GM10248 (cell line): ENCODE results near the gene B4GALNT3.

ENCODE experiments used
- CTCF ChIA-PET: fragments of 300-600 bp; sonication (Branson Sonifier 250); formaldehyde crosslinking; extraction: SDS; loops from one replicate; lab custom pipeline; 2021; ENCODE audit warnings: antibody characterized with exemption; lab: Yijun Ruan, JAX
- POLR2A ChIA-PET: fragments of 350-650 bp; sonication (Branson Sonifier 250); formaldehyde crosslinking; extraction: SDS; loops from one replicate; lab custom pipeline; 2020; ENCODE audit warnings: antibody characterized with exemption; lab: Yijun Ruan, JAX
- DNase-seq: peaks from one replicate; pipeline ENCODE4 v3.0.0; 2012; ENCODE audit errors: extremely low spot score
- TF ChIP-seq, protein P1 (sequence below): IDR thresholded peaks from 2 replicates; pipeline ENCODE4 v1.5.1; 2012; ENCODE audit warnings: mild to moderate bottlenecking, low read depth; ENCODE audit errors: extremely low read depth, missing control alignments, control extremely low read depth

The B4GALNT3 gene

DNA sequence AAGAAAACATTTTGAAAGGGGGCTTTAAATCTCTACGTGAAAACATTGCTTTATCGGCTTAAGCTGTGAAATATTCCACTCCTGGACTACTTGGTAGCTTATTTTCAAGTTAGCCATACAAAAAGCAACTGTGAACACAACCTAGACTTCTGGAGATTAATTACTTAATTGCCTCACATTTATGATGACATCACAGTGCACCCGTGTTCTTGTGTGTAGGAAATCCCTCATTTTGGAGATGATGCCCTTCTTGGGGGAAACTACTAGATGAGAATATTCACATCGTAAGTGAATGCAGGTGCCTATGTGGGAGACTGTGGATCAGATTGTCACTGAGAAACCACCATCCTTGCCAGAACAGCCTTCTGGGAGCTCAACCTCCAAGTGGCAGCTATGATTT, 10.5 kb upstream of the B4GALNT3 start:
- DNase-seq = no peak
- ChIA-PET POLR2A (no interaction called here), CTCF (interaction anchor here (1.2 to 11.9 kb wide), 5 partner anchors 9 to 500 kb away, joined by 3 to 144 read pairs (median 8); partner anchors contain the start of gene RAD52)
- TF ChIP-seq, protein P1, sequence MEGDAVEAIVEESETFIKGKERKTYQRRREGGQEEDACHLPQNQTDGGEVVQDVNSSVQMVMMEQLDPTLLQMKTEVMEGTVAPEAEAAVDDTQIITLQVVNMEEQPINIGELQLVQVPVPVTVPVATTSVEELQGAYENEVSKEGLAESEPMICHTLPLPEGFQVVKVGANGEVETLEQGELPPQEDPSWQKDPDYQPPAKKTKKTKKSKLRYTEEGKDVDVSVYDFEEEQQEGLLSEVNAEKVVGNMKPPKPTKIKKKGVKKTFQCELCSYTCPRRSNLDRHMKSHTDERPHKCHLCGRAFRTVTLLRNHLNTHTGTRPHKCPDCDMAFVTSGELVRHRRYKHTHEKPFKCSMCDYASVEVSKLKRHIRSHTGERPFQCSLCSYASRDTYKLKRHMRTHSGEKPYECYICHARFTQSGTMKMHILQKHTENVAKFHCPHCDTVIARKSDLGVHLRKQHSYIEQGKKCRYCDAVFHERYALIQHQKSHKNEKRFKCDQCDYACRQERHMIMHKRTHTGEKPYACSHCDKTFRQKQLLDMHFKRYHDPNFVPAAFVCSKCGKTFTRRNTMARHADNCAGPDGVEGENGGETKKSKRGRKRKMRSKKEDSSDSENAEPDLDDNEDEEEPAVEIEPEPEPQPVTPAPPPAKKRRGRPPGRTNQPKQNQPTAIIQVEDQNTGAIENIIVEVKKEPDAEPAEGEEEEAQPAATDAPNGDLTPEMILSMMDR = no peak

DNA sequence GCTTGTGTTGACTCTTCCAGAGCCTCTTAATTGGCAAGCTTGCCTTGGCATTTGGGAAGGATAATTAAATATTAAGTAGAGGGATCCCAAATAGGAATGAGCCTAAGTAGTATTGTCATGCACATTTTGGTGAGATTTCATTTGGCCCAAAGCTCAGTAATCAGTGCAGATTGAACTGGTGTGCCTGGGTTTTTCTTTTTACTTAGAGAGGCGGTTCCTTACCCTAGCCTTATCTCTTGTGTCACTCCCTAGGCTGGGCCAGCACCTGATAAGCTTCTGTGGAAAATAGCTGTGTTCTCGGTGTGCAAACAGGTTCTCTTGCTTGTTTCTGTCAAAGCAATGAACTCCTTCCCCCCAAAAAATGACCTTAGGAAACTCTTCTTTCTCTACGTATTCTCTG, 9.3 kb upstream of the B4GALNT3 start:
- CTCF ChIA-PET = interaction anchor here (1.1 to 11.9 kb wide), 3 partner anchors 9 to 97 kb away, joined by 3 to 144 read pairs (median 132); no protein-coding TSS in a partner anchor
- TF ChIP-seq, protein P1 = no peak
- no peak for DNase-seq
- POLR2A ChIA-PET = no interaction called here

DNA sequence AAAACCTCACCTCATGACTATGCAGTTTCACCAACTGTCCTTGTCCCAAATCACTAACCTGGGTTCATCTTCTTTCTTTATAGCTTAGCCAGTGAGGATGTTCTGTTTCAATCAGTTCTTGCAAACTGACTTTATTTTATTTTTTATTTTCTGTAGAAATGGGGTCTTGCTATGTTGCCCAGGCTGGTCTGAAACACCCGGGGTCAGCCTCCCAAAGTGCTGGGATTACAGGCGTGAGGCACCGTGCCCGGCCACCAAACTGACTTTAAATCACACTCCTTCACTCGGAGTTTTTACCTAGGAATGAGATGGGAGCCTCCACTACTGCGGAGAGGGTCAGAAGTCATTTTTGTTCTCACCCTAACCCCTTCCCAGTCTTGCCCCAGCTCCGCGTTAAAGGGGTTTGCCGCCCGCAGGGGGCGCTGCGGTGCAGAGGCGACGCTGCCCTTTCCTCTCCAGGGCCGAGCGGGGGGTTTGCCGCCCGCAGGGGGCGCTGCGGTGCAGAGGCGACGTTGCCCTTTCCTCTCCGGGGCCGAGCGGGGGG, 7.0 kb upstream of the B4GALNT3 start:
- CTCF ChIA-PET = interaction anchor here (0.6 to 11.9 kb wide), 52 partner anchors 11 to 1235 kb away, joined by 3 to 144 read pairs (median 5); partner anchors contain the start of genes CCDC77 and RAD52
- POLR2A ChIA-PET = no interaction called here
- peak; percentile 71 for DNase-seq
- TF ChIP-seq, protein P1 = peak; percentile 46

DNA sequence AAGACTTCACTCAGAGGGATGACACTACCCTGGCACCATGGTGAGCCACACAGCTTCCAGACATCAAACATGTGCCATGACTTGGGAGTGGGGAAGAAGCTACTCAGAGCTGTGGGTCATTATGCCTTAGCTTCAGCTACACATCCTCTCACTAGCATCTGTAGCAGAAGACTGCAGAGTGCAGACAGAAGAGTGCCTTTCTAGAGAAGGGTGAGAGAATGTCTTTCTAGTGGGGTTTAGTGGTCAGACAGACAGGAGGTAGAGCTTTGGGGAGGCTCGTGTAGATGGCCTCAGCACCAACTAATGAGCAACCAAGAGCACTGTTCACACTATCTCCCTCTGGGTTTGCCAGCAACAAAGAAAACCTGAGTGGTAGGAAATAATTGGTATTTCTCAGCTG, 4.9 kb upstream of the B4GALNT3 start:
- DNase-seq = no peak
- CTCF ChIA-PET = interaction anchor here (1.0 to 11.9 kb wide), 10 partner anchors 8 to 121 kb away, joined by 4 to 144 read pairs (median 42); no protein-coding TSS in a partner anchor
- TF ChIP-seq, protein P1 = no peak
- POLR2A ChIA-PET = no interaction called here

DNA sequence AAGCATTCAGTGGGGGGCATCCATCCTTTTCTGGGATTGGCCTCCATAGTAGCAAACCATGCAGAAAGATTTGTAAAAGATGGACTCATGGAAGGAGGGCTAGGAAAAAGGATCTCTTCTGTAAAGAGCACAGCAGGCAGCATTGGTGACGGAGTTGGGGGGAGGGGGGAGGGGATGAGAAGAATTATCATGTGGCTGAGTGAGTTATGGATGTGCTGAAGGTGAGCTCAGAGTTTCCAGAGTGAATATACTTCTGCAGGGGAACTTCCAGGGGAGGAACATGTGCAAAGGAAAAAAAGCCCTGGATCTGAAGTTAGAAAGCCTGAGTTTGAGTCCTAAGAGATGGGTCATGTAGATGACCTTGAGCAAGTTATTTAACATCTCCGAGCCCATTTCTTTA, 3.9 kb upstream of the B4GALNT3 start:
- TF ChIP-seq, protein P1 = no peak

DNA sequence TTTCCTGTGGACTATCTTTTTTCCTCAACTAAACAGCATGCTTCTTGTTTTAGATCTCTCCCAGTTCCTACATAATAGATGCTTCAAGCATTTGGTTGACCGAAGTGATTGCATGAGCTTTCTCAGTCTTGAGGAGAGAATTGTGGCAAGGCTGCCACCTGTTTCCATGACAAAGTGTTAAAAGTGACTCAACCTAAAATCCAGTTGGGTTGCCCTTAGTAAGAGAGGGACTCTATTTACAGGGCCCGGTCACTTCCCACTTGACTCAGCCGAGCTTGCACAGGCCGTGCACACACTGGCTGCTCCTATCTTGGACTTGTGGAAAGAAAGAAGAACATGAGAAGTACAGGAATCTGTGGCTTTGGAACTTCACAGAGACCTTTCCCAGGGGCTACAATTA, 2.1 kb upstream of the B4GALNT3 start:
- ChIA-PET POLR2A (no interaction called here), CTCF (interaction anchor here (1.0 to 11.9 kb wide), 4 partner anchors 11 to 293 kb away, joined by 3 to 144 read pairs (median 5); no protein-coding TSS in a partner anchor)
- TF ChIP-seq, protein P1 = no peak
- DNase-seq = no peak

More for the DNA sequence above, 3.9 kb upstream of the B4GALNT3 start:
- ChIA-PET POLR2A (no interaction called here), CTCF (interaction anchor here (0.7 to 11.9 kb wide), 8 partner anchors 7 to 120 kb away, joined by 4 to 144 read pairs (median 58); no protein-coding TSS in a partner anchor)
- DNase-seq = no peak
